Measurements from ENCODE around the gene AP4E1. TPM values are rescaled to one million over a fixed set of nuclear protein-coding genes. Genes with fewer than 3 reads are reported as not detected.

Gene AP4E1
- total RNA-seq, 2 experiments from 2014 or later, result 7.6 to 14.8 TPM

GRCh38 chr15:50959717-50960116, 51.2 kb downstream of the AP4E1 start:
- POLR2A ChIA-PET, result no interaction called here
- peaks cover 47% of the 10 kb centered on the region; the same call in 1 of the 2 replicates for H3K9me3 ChIP-seq (ENCODE audit: low read length)

GRCh38 chr15:50964075-50964474, 55.6 kb downstream of the AP4E1 start:
- H4K20me1 ChIP-seq (ENCODE audit: insufficient read depth, low read length), result no peaks in the 10 kb centered on the region
- CTCF ChIA-PET (ENCODE audit: unreplicated experiment), result no interaction called here
- no peaks in the 10 kb centered on the region for H3K79me2 ChIP-seq (ENCODE audit: insufficient read depth, low read depth, low read length)
- H3K4me3 ChIP-seq (ENCODE audit: low read depth, low read length, poor library complexity, severe bottlenecking), result no peak overlapping the region
- H3K9me2 ChIP-seq (ENCODE audit: insufficient read depth, low read length), result no peaks in the 10 kb centered on the region
- POLR2A ChIA-PET, result no interaction called here
- BruUV-seq (replicated peaks), result no TSS peak
- no peaks in the 10 kb centered on the region for H3K4me1 ChIP-seq (ENCODE audit: insufficient read depth, low read length, poor library complexity, severe bottlenecking)
- peaks cover 68% of the 10 kb centered on the region for H3K36me3 ChIP-seq (ENCODE audit: insufficient read depth, low read length)
- H3K4me2 ChIP-seq (ENCODE audit: low read length), result no peak overlapping the region
- intact Hi-C loops (cut with micrococcal nuclease; ENCODE audit: unreplicated experiment), result no loop called here
- peaks cover 30% of the 10 kb centered on the region; the same call in 1 of the 2 replicates for H3K9me3 ChIP-seq (ENCODE audit: low read length)
- no peak for DNase-seq (ENCODE audit: low spot score)
- H3K27ac ChIP-seq (ENCODE audit: low read depth, low read length, poor library complexity, severe bottlenecking), result no peak overlapping the region
- no peak overlapping the region for H2AFZ ChIP-seq (ENCODE audit: low read length)
- TF ChIP-seq CTCF (conservative IDR thresholded peaks at IDR 0.05; ENCODE audit: low read length) (no peak), EZH2phosphoT487 (IDR thresholded peaks at IDR 0.05; ENCODE audit: borderline replicate concordance, low read depth, low read length) (no peak)

More at GRCh38 chr15:50959717-50960116, 51.2 kb downstream of the AP4E1 start:
- Histone ChIP-seq H4K20me1 (ENCODE audit: insufficient read depth, low read length) (no peaks in the 10 kb centered on the region), H3K9me2 (ENCODE audit: insufficient read depth, low read length) (no peaks in the 10 kb centered on the region), H3K36me3 (ENCODE audit: insufficient read depth, low read length) (peaks cover 92% of the 10 kb centered on the region), H3K4me2 (ENCODE audit: low read length) (no peak overlapping the region), H3K27ac (ENCODE audit: low read depth, low read length, poor library complexity, severe bottlenecking) (no peak overlapping the region), H3K4me3 (ENCODE audit: low read depth, low read length, poor library complexity, severe bottlenecking) (no peak overlapping the region), H2AFZ (ENCODE audit: low read length) (no peak overlapping the region), H3K79me2 (ENCODE audit: insufficient read depth, low read depth, low read length) (no peaks in the 10 kb centered on the region), H3K4me1 (ENCODE audit: insufficient read depth, low read length, poor library complexity, severe bottlenecking) (no peaks in the 10 kb centered on the region)
- intact Hi-C loops (cut with micrococcal nuclease; ENCODE audit: unreplicated experiment), result no loop called here
- no peak for DNase-seq (ENCODE audit: low spot score)
- TF ChIP-seq CTCF (conservative IDR thresholded peaks at IDR 0.05; ENCODE audit: low read length), result no peak
- no peak for TF ChIP-seq EZH2phosphoT487 (IDR thresholded peaks at IDR 0.05; ENCODE audit: borderline replicate concordance, low read depth, low read length)
- CTCF ChIA-PET (ENCODE audit: unreplicated experiment), result no interaction called here
- BruUV-seq (replicated peaks), result TSS peak; percentile 15

- intact Hi-C loops (cut with micrococcal nuclease; ENCODE audit: unreplicated experiment), result no loop called here
- CTCF ChIA-PET (ENCODE audit: unreplicated experiment), result no interaction called here
- DNase-seq (ENCODE audit: low spot score), result no peak
- no TSS peak for BruUV-seq (replicated peaks)
- Histone ChIP-seq H3K36me3 (ENCODE audit: insufficient read depth, low read length) (peaks cover 67% of the 10 kb centered on the region), H3K4me2 (ENCODE audit: low read length) (no peak overlapping the region), H3K9me3 (ENCODE audit: low read length) (peaks cover 24% of the 10 kb centered on the region), H3K27ac (ENCODE audit: low read depth, low read length, poor library complexity, severe bottlenecking) (no peak overlapping the region), H3K4me3 (ENCODE audit: low read depth, low read length, poor library complexity, severe bottlenecking) (no peak overlapping the region), H3K9me2 (ENCODE audit: insufficient read depth, low read length) (no peaks in the 10 kb centered on the region), H3K4me1 (ENCODE audit: insufficient read depth, low read length, poor library complexity, severe bottlenecking) (no peaks in the 10 kb centered on the region), H2AFZ (ENCODE audit: low read length) (no peak overlapping the region), H3K79me2 (ENCODE audit: insufficient read depth, low read depth, low read length) (no peaks in the 10 kb centered on the region), H4K20me1 (ENCODE audit: insufficient read depth, low read length) (no peaks in the 10 kb centered on the region)
- POLR2A ChIA-PET, result interaction anchor here (0.6 kb wide), 1 partner anchor 622 kb away, joined by 4 read pairs; no protein-coding TSS in a partner anchor
- no peak for TF ChIP-seq CTCF (conservative IDR thresholded peaks at IDR 0.05; ENCODE audit: low read length)
- no peak for TF ChIP-seq EZH2phosphoT487 (IDR thresholded peaks at IDR 0.05; ENCODE audit: borderline replicate concordance, low read depth, low read length)
Observed at GRCh38 chr15:50968353-50968752, 59.9 kb downstream of the AP4E1 start.

Measured in OCI-LY7 (cell line).